NK-92 treated with Interleukin-12 subunit alpha and Interleukin-12 subunit beta, amount 100 ng/mL, for 24 hours (cell line): ENCODE measurements around the gene FOXN1.
"Not testable (repeated sequence)": the region's sequence is repeated elsewhere in the genome, so short reads cannot be mapped to it uniquely, and the experiment has no call there.

ENCODE experiments used
- DNase-seq: peaks from one replicate; lab custom pipeline; 2025; lab: John Stamatoyannopoulos, UW

The FOXN1 gene

DNA sequence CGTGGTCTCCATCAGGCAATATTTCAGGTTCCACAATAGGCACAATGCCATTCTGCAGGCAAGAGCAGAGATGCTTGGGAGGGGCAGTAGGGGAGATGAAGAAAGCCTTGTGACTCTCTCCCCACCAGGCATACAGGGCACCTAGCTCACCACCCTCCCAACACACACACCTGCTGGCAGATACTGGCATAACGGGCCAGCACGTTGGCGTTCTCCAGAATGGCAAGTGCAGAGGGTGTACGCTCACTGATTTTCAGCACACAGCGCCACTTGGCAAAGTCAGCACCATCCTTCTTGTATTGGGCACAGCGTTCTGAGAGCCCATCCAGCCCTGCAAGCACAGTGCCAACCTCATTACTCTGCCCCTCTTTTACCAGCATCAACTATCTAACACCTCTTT, 68.4 kb downstream of the FOXN1 start:
- DNase-seq = no peak

DNA sequence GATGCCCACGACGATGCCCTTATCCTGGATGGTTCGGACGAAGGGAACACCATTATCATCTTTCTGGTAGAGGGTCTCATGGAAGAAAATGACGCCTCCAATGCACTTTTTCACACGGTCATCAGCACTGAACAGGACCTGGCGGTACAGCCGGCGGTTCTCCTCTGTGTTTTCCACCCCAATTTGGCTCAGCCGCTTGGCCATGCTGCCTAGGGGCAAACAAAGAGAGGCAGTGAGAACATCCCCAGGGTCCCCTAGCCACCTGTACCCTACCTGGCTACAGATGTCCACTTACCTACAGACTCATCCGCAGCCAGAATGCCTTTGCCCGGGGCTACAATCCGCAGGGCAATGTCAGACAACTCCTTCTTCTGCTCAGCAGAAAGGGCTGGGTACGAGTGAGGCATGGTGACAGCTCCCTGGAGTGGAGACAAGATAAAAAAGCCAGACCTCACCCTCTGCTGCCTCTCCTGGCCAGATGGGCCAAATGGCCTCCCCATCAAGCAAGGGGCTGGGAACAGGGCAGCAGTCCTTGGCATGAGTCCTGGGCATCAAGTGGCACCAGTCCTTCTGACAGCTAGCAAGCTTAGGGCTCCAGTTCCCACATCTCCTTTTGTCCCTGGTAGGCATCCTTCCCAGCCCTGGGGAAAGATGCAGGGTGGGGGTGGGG, 69.1 kb downstream of the FOXN1 start:
- no peak for DNase-seq

DNA sequence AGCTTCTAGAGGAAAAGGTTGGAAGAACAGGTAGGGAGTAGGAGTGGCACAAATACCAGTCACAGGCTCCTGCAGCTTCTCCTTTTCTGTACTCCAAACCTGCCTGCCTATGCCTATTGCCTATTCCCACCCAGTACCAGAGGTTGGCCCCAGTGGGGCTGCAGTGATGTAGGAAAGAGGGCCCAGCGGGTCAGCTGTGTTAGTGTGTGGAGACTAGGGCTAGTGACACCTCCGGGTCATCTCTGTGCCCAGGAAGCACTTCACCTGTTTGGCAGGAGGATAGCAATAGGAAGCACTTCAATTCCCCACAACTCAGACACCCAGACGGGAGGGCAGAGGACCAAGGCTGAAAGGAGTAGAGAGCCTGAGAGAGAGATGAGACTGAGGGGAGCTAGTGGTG, 69.9 kb downstream of the FOXN1 start:
- DNase-seq = not testable (repeated sequence)

DNA sequence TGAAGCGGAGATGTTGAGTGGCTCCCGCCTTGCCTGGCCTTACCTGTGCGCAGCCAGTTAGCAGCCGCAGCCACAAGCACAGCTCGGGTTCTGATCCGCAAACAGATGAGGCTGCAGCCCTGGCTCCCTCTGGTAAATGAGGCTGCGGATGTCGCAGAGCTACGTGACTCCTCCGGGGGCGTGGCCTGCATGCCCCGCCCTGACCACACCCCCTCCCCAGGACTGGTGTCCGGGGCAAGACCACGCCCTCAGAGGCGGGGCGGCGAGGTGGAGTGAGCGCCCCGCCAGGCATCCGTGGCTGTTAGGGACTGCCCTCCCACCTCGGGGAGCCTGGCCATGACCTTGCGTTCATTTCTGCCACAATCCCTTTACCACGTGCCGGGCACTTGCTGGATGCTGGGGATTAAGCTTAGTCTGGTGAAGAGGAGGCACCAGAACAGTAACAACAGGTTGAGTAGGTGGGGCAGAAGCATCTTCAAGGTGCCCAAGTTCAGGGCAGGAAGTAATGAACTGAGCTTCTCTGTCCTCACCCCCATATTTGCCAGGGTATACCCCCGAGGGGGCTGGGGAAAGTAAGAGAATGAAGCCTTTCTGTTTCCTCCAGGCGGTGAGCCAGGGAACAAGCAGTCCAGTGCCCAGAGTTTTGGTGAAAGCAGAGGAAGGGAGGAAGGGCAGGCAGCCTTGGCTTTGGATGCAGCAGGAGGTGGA, 70.8 kb downstream of the FOXN1 start, which contains the start of gene ALDOC:
Gene ALDOC, minus strand, starts transcription at position 138 of the 708 bp plus-strand sequence. CDS start 1,363 bp downstream, outside the sequence.
- DNase-seq = no peak

DNA sequence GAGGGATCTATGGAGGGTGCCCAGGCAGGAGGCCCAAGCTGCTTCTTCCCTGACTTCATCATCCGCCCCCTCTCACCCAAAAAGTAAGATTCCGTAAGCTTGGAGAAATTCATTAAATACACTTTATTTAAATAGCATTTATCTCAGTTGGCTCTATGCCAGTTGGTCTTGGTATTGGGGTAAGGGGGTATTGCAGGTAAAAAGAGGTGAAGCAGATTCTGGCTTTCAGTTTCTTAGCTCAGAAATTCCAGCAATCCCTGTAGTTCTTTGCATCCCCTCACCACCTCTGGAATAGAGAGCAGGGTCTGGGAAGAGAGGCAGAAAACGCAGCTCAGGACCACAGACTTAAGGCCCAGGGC, 71.3 kb downstream of the FOXN1 start:
- no peak for DNase-seq

DNA sequence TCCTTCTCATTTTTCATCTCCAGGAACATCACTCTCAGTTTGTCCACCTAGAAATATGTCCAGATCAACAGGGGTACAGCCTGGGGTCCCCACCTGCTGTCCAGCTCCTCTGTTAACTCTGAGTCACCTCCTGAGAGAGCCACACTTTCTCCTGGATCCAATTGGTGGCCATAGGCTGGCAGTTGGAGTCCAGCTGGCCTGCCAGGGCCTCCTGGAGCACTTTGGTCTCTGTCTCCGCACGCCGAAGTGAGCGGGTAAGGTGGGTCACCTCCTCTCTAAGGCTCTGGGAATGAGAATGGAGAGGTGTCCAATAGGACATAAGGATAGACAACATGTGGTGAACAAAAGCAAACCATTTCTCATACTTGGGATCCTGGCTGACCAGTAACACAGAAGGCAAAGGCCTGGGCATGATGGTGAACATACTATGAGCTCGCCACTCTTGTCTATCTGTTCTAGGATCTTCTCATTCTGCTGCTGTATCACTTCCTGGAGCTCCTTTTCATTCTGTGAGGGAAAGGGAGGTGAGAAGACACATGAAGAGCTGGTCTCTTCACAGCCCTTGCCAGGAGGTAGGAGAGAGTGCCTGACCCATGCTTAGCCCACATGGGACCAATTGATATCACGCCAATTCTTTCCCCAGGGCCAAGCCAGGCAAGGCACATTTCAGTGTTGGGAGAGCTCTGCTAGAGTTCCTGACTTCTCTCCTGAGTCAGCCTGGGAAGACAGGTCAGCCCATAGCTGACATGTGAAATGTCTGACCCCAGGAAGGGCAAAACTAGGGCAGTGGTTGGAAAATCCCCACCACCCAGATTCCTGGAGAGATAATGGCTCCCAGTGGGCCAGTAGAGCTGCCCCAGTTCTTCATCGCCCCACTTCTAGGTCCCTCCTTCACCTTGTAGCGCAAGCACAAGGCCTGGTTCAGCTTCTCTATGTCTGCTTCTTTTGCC, 72.4 kb downstream of the FOXN1 start:
- DNase-seq = no peak

DNA sequence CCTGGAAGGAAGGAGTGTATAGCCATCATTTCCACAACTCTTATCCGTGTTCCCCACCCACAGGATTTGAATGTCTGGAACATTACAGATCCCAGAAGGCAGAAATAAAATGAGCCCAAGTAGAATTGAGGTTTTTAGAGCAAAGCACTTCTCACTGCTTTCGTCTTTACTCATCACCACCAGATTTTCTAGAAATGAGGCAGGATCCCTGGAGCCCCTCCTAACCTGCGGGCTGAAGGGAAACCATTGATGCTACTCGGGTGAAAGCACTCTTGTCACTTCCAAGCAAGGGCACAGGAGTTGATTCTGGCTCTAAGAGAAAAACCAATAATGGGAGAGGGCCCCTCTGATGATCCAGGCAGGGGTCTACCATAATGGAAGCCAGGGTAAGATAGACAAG, 73.4 kb downstream of the FOXN1 start:
- no peak for DNase-seq

DNA sequence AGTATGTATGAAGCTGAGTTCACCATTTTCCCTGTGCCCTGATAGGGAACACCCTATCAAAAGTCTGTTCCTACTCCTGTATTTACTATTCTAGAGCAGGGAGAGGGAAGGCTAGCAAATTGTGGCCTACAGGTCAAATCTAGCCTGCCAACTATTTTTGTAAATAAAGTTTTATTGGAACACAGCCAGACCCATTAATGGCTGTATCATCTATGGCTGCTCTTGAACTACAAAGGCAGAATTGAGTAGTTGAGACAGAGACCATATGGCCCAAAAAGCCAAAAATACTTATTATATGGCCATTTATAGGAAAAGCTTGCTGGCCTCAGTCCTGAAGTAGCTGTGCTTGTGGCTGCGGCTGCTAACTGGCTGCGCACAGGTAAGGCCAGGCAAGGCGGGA, 74.8 kb downstream of the FOXN1 start:
- DNase-seq = no peak

DNA sequence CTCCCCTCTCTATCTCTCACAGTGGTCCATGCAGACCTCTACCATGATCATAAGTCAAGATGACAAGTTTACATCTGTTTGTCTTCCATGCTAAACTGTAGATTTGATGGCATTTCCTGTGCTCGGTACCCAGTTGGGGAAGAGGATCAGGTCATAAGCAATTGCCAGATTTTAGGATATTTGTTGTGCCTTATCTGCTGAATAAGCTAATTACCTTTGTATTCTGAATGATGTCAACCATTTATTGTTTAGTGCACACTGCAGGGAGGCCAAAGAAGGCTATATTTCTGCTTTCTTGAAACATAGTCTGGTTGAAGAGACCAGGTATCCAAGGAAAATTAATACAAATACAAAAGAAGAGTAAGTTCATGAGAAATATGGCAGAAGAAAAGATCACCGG, 76.4 kb downstream of the FOXN1 start:
- DNase-seq = no peak

DNA sequence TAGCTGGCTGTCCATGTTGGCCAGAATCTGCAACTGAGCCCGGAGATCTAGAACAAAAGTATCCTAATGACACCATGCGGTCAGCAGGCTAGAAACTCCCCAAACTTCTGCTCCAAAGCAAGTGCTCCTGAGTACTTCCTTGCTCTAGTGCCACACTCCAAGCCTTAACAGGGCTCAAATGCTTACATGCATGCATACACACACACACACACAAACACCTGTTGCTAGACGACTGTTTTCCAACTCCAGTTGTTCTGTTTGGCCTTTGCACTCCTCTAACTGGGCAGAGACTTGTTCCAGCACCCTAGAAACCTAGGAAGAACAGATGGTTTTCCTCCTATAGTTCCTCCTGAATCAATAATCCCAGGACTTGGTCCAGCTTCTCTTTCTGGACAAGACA, 78.3 kb downstream of the FOXN1 start:
- no peak for DNase-seq

DNA sequence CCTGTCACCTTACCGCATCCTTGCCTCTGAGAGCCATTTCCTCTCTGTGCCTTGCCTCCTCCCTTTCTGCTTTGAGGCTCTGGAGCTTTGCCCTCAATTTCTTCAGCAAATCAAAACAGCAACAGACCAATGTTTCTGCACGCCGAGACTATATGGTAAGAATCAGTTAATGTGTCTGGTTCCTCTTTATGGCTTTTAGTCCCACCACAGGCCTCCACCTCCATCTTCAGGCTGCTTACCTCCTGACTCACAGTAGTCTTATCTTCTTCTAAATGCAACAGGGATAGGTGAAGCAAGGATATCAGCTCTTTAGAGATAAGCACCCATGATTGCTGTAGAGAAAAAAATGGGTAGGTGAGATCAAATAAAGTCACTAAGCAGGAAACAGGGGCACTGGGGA, 79.7 kb downstream of the FOXN1 start:
- DNase-seq = no peak
